Gastrocnemius medialis (tissue), 4 donors: ENCODE data around the gene SSNA1.

Experiments
- CTCF ChIP-seq, 5 experiments: fragments of 450-650 bp in 3 of 5; fragments of 200-600 bp in 2 of 5; sonication (generic) in 2 of 5; IDR thresholded peaks in 4 of 5; conservative IDR thresholded peaks in 1 of 5; 1 replicate in 4 of 5; 2 replicates in 1 of 5; pipeline ENCODE4 v1.5.1; 2016 to 2019; ENCODE audit warnings: antibody characterized with exemption in 5 of 5, mild to moderate bottlenecking in 3 of 5, moderate library complexity in 3 of 5
- POLR2A ChIP-seq, 2 donors: fragments of 450-650 bp; IDR thresholded peaks; one replicate each; pipeline ENCODE4 v1.6.1; 2017; ENCODE audit warnings: antibody characterized with exemption in 2 of 2, mild to moderate bottlenecking in 2 of 2, moderate library complexity in 2 of 2

GRCh38 chr9:137167747-137168572 is 20.5 kb upstream of the SSNA1 start:
- TF ChIP-seq CTCF (IDR thresholded peaks at IDR 0.05 in 4 of 5, conservative IDR thresholded peaks at IDR 0.05 in 1 of 5) (no peak), POLR2A (IDR thresholded peaks at IDR 0.05) (no peak)
